B cell (primary cell): Measurements from ENCODE around the gene RASA1. TPM values are rescaled to one million over a fixed set of nuclear protein-coding genes. Genes with fewer than 3 reads are reported as not detected.

Source experiments
- ATAC-seq: fragments of 200-7000 bp; cut with Tn5 transposase; one replicate; pipeline ENCODE4 v1.10.0; 2021; ENCODE audit warnings: low read depth, mild to moderate bottlenecking, moderate number of reproducible peaks, moderate library complexity
- CTCF ChIA-PET: fragments of 350-600 bp; sonication (Branson Sonifier 250); formaldehyde crosslinking; loops from one replicate; lab custom pipeline; 2021; ENCODE audit warnings: antibody characterized with exemption, inconsistent platforms; lab: Charles Lee
- POLR2A ChIA-PET: fragments of 350-600 bp; sonication (Branson Sonifier 250); formaldehyde crosslinking; loops from one replicate; lab custom pipeline; 2021; ENCODE audit warnings: antibody characterized with exemption; lab: Charles Lee
- DNase-seq: peaks from one replicate; pipeline ENCODE4 v3.0.0; 2013
- H2AFZ ChIP-seq: 2 replicates; pipeline ENCODE4 v1.6.1; 2012; ENCODE audit warnings: mild to moderate bottlenecking, low read depth, low read length; ENCODE audit not compliant: insufficient read depth, poor library complexity, severe bottlenecking
- H3K27ac ChIP-seq, 2 donors: 1 replicate in 1 of 2; 2 replicates in 1 of 2; pipeline ENCODE4 v1.5.1; 2012 to 2013; ENCODE audit warnings: low read length in 2 of 2, mild to moderate bottlenecking in 2 of 2, moderate library complexity in 1 of 2
- H3K27me3 ChIP-seq, 4 experiments: fragments of 200-600 bp in 1 of 4; sonication (generic) in 1 of 4; replicated peaks in 1 of 4; 1 replicate in 2 of 4; 2 replicates in 2 of 4; pipeline versions ENCODE4 v1.6.1 to v1.7.0; 2013 to 2016; ENCODE audit warnings: low read length in 3 of 4, mild to moderate bottlenecking in 2 of 4, mixed read lengths in 1 of 4, moderate library complexity in 1 of 4; ENCODE audit not compliant: insufficient read depth in 4 of 4, control insufficient read depth in 3 of 4; ENCODE audit errors: control extremely low read depth in 1 of 4
- H3K36me3 ChIP-seq, 2 experiments: replicated peaks in 1 of 2; 1 replicate in 1 of 2; 2 replicates in 1 of 2; pipeline versions ENCODE4 v1.6.1 to v1.7.1; 2013; ENCODE audit warnings: low read length in 1 of 2; ENCODE audit not compliant: insufficient read depth in 2 of 2, control insufficient read depth in 1 of 2; ENCODE audit errors: control extremely low read depth in 1 of 2, extremely low read depth in 1 of 2
- H3K4me1 ChIP-seq, 2 donors: fragments of 200-600 bp in 1 of 2; sonication (generic) in 1 of 2; 1 replicate in 1 of 2; 2 replicates in 1 of 2; pipeline versions ENCODE4 v1.5.1 to v1.6.1; 2013 to 2017; ENCODE audit warnings: low read length in 2 of 2; ENCODE audit not compliant: control insufficient read depth in 2 of 2, insufficient read depth in 2 of 2
- H3K4me2 ChIP-seq: replicated peaks from 2 replicates; pipeline ENCODE3; 2012; ENCODE audit warnings: mild to moderate bottlenecking, low read depth, low read length; ENCODE audit not compliant: poor library complexity, severe bottlenecking
- H3K4me3 ChIP-seq, 5 experiments: fragments of 200-600 bp in 1 of 5; sonication (generic) in 1 of 5; 1 replicate in 3 of 5; 2 replicates in 2 of 5; pipeline versions ENCODE4 v1.5.1 to v1.7.0; 2011 to 2016; ENCODE audit warnings: low read length in 4 of 5, mild to moderate bottlenecking in 4 of 5, low read depth in 2 of 5, control low read depth in 1 of 5, moderate library complexity in 1 of 5; ENCODE audit not compliant: insufficient read depth in 1 of 5; ENCODE audit errors: control extremely low read depth in 1 of 5, extremely low read depth in 1 of 5
- H3K79me2 ChIP-seq: fragments of 200-600 bp; sonication (generic); one replicate; pipeline ENCODE4 v1.6.0; 2016; ENCODE audit warnings: low read length; ENCODE audit not compliant: control insufficient read depth, insufficient read depth
- H3K9ac ChIP-seq: fragments of 200-600 bp; sonication (generic); 2 replicates; pipeline ENCODE4 v1.6.1; 2017; ENCODE audit warnings: mild to moderate bottlenecking, low read length, moderate library complexity
- H3K9me3 ChIP-seq, 3 donors: one replicate each; pipeline versions ENCODE4 v1.6.1 to v1.7.1; 2013; ENCODE audit warnings: low read length in 2 of 3; ENCODE audit not compliant: control insufficient read depth in 2 of 3, insufficient read depth in 1 of 3; ENCODE audit errors: control extremely low read depth in 1 of 3
- H4K20me1 ChIP-seq: 2 replicates; pipeline ENCODE4 v1.6.0; 2012; ENCODE audit warnings: mild to moderate bottlenecking, low read length; ENCODE audit not compliant: insufficient read depth, control insufficient read depth, poor library complexity, severe bottlenecking
- H3K27ac Mint-ChIP-seq: one replicate; pipeline ENCODE4 v1.8.0; 2021; ENCODE audit warnings: mixed read lengths
- H3K27me3 Mint-ChIP-seq: one replicate; pipeline ENCODE4 v1.8.0; 2021; ENCODE audit warnings: mixed read lengths
- H3K4me1 Mint-ChIP-seq: one replicate; pipeline ENCODE4 v1.8.0; 2021; ENCODE audit warnings: mixed read lengths
- H3K4me3 Mint-ChIP-seq: one replicate; pipeline ENCODE4 v1.8.0; 2021; ENCODE audit warnings: mixed read lengths
- H3K9me3 Mint-ChIP-seq: one replicate; pipeline ENCODE4 v1.8.0; 2022; ENCODE audit warnings: mixed read lengths; ENCODE audit not compliant: insufficient read depth
- EZH2 ChIP-seq: IDR thresholded peaks from 2 replicates; pipeline ENCODE4 v1.6.1; 2012; ENCODE audit warnings: borderline replicate concordance, low read depth, mild to moderate bottlenecking, moderate library complexity, low read length; ENCODE audit not compliant: insufficient read depth, poor library complexity, severe bottlenecking
- WGBS: methylation state at CpG from one replicate; pipeline ENCODE4 v1.1.5; 2013; ENCODE audit warnings: missing lambda C conversion rate; ENCODE audit not compliant: insufficient coverage; 5-methylcytosine and 5-hydroxymethylcytosine counted together
- intact Hi-C: fragments of 100-400 bp; cut with micrococcal nuclease; formaldehyde crosslinking; loops from one replicate; pipeline ENCODE4 v1.10.0; 2022
- polyA plus RNA-seq: library from polyadenylated mRNA; depleted of rRNA; stranded (reverse); fragments of >200 nt; gene quantifications from 2 replicates; pipeline ENCODE4 v1.2.3, GENCODE V29; 2012
- total RNA-seq, 2 donors: library from RNA; stranded (reverse); fragments of 120-200 nt in 1 of 2; gene quantifications; 1 replicate in 1 of 2; 2 replicates in 1 of 2; pipeline versions ENCODE4 v1.2.3 to v1.2.4, GENCODE V29; 2013 to 2022
- TF ChIP-seq, protein P1 (sequence below): fragments of 200-600 bp; IDR thresholded peaks from one replicate; pipeline ENCODE4 v1.8.0; 2022; ENCODE audit warnings: antibody characterized with exemption, mild to moderate bottlenecking

RASA1 gene
- total and polyA plus RNA-seq, 2 donors (not counting 1 experiment from before 2014, with no cell fraction given), result 18.9 to 32.2 TPM

DNA sequence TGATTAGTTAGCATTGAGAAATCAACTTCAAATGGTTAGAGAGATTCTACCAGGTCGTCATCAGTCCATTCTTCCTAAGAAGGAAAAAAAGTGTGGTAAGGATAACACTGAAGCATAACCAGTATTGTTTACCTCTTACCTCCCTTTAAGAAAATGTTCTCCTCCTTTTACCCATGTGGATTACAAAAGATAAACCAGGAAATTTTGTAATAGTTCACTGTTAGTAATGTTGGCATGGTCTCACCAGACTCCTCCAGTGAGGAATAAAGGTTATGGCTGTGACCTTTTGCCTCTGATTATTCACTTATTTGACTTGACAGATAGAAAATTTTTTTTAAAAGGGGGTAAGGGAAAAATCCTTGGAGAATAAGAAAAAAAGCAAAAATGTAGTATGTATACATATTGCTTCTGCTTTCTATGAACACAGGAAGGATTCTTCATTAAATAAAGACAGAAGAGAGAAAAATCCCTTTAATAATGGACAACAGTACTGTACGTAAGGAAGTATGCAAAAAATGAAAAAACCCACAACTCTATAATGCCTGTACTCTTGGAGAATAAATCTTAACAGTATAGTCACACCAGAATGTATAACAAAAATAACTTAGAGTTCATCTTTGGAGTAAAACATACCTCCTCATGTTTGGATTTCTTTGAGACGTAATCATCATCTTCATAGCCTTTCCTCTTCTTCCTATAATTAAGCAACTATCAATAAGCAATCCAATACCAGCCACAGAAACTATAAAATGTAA, 126.9 kb downstream of the RASA1 start:
- ATAC-seq (no peak), DNase-seq (no peak)
- Histone ChIP-seq H3K9me3 (no peaks in the 10 kb centered on the region), H3K36me3 (peaks cover 17 to 88% of the 10 kb centered on the region in 2 experiments), H3K4me1 (peaks cover 0 to under 1% of the 10 kb centered on the region in 2 donors), H3K27me3 (no peaks in the 10 kb centered on the region), H3K27ac (no peak overlapping the region), H3K79me2 (no peaks in the 10 kb centered on the region), H4K20me1 (no peaks in the 10 kb centered on the region), H3K9ac (no peak overlapping the region), H3K4me3 (no peak overlapping the region), H2AFZ (no peak overlapping the region), H3K4me2 (no peak overlapping the region)
- no peaks in the 10 kb centered on the region for H3K27me3 Mint-ChIP-seq
- intact Hi-C loops, result loop anchor here (5.0 kb wide), 1 partner anchor 47 kb away; no protein-coding TSS in a partner anchor
- H3K4me1 Mint-ChIP-seq, result peaks cover under 1% of the 10 kb centered on the region
- WGBS, result no CpG with 5 or more reads among the region's 3 CpGs
- TF ChIP-seq EZH2, result no peak
- TF ChIP-seq, protein P1, sequence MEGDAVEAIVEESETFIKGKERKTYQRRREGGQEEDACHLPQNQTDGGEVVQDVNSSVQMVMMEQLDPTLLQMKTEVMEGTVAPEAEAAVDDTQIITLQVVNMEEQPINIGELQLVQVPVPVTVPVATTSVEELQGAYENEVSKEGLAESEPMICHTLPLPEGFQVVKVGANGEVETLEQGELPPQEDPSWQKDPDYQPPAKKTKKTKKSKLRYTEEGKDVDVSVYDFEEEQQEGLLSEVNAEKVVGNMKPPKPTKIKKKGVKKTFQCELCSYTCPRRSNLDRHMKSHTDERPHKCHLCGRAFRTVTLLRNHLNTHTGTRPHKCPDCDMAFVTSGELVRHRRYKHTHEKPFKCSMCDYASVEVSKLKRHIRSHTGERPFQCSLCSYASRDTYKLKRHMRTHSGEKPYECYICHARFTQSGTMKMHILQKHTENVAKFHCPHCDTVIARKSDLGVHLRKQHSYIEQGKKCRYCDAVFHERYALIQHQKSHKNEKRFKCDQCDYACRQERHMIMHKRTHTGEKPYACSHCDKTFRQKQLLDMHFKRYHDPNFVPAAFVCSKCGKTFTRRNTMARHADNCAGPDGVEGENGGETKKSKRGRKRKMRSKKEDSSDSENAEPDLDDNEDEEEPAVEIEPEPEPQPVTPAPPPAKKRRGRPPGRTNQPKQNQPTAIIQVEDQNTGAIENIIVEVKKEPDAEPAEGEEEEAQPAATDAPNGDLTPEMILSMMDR, result no peak
- ChIA-PET POLR2A (no interaction called here), CTCF (no interaction called here)
- H3K27ac Mint-ChIP-seq, result no peak overlapping the region
- no peaks in the 10 kb centered on the region for H3K9me3 Mint-ChIP-seq
- H3K4me3 Mint-ChIP-seq, result no peak overlapping the region

DNA sequence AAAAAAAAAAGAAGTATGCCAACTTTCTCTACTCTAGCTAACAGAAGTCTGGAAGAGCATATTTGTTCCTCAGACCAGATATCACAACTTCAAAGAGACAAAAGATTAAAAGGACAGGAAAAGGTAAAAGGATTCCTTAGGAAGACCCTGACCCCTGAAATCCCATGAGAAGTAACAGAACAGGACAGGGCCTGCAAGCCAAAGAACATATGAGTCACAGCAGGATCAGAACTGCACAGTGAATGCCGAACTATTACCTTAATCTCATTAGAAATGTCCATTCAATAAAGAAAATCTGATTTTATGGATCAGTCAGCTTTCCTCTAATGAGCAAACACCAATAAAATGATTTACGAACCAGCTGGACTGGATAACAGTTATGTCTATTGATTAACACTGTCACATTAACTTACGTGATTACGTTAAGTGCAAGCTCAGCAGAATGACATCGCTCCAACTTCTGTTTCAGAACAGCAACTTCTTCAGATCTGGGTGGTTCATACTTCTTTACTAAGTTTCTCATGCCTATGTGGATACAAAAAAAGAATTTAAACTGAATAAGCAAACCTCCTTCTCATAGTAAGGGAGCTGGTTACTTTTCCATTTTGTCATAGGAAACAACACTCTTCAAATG, 131.4 kb downstream of the RASA1 start:
- ATAC-seq, result no peak
- no peaks in the 10 kb centered on the region for H3K27me3 Mint-ChIP-seq
- H3K9ac ChIP-seq, result no peak overlapping the region
- peaks cover 6 to 83% of the 10 kb centered on the region in 2 experiments for H3K36me3 ChIP-seq
- peaks cover 9% of the 10 kb centered on the region for H3K4me1 Mint-ChIP-seq
- intact Hi-C loops, result no loop called here
- H3K4me2 ChIP-seq, result no peak overlapping the region
- no peak overlapping the region for H2AFZ ChIP-seq
- peak overlapping the region in 1 of 2 donors; percentile 42 for H3K27ac ChIP-seq
- H3K27ac Mint-ChIP-seq, result no peak overlapping the region
- no peaks in the 10 kb centered on the region for H3K9me3 Mint-ChIP-seq
- no CpG with 5 or more reads among the region's 5 CpGs for WGBS
- CTCF ChIA-PET, result interaction anchor here (1.3 to 3.9 kb wide), 9 partner anchors 8 to 429 kb away, joined by 3 to 62 read pairs (median 8); partner anchors contain the start of gene RASA1
- H3K4me1 ChIP-seq, result peaks cover 0 to 6% of the 10 kb centered on the region in 2 donors
- TF ChIP-seq, protein P1, result no peak
- no peak for TF ChIP-seq EZH2
- POLR2A ChIA-PET, result interaction anchor here (1.4 kb wide), 1 partner anchor 13 kb away, joined by 5 read pairs; no protein-coding TSS in a partner anchor
- no peak for DNase-seq
- H3K79me2 ChIP-seq, result no peaks in the 10 kb centered on the region
- no peaks in the 10 kb centered on the region for H3K27me3 ChIP-seq
- H3K9me3 ChIP-seq, result no peaks in the 10 kb centered on the region
- no peak overlapping the region for H3K4me3 Mint-ChIP-seq
- no peak overlapping the region for H3K4me3 ChIP-seq
- no peaks in the 10 kb centered on the region for H4K20me1 ChIP-seq
